Islet precursor cell (in vitro differentiated cells): ENCODE data around the gene ICE1.
"Not testable (repeated sequence)": the region's sequence is repeated elsewhere in the genome, so short reads cannot be mapped to it uniquely, and the experiment has no call there.

Experiments used
- DNase-seq: peaks from one replicate; pipeline ENCODE4 v3.0.0-alpha.2; 2018

ICE1 gene

DNA sequence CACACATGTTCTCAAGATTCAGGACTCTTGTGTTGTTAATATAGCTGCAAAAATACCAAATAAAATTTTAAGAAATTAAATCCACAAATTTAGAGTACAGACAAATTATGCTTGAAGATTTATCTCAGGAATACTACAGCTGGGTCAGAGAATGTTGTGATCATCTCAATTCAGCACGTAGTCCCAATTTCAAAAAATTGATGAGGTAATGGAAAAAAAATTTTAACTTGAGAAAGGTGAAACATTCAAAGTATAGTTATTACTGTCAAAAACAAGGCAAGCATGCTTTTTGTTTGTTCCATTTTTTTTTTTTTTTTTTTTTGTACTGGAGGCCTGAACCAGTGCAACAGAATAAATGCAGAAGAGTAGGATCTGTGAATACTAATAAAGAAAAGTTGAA lies 29.4 kb downstream of the ICE1 start:
- DNase-seq = no peak

- DNase-seq = no peak
These were observed 30.7 kb downstream of the ICE1 start for GRCh38 chr5:5453131-5453530.

- DNase-seq = no peak
These were observed 31.9 kb downstream of the ICE1 start for GRCh38 chr5:5454391-5454790.

DNA sequence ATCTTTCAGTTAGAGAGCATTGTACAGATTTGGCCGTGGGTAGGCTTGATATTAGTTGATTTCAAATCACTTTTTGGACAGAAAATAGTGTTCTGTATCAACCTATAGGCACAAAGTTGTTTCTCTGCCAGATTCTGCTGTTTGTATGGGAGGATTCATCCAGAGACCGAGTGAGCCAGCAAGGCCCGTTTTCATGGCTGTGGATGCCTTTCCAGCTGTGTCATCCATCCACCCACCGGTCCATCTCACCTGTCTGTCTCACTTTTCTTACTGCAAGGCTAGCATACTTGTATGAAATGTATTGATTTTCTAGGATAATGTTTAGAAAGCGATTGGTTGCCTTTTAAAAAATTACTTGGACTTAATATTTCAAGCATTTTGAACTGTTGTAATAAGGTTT lies 34.4 kb downstream of the ICE1 start:
- DNase-seq = no peak

DNA sequence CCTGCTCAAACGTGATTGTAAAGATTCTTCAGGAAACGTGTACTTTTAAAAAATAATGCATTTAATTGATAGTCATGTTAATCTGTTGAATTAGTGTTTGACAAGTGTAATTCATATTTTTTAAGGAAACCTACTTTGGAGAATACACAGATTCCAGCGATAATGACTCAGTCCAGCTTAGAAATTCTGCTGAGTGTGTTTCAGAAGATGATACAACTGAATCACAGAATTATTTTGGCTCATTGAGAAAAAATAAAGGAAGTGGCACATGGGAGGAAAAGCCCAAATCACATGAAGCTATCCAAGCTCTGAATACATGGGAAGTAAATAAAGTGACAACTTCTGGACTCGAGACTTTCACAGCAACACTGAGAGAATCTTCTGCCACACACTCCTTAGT lies 37.8 kb downstream of the ICE1 start:
- no peak for DNase-seq

DNA sequence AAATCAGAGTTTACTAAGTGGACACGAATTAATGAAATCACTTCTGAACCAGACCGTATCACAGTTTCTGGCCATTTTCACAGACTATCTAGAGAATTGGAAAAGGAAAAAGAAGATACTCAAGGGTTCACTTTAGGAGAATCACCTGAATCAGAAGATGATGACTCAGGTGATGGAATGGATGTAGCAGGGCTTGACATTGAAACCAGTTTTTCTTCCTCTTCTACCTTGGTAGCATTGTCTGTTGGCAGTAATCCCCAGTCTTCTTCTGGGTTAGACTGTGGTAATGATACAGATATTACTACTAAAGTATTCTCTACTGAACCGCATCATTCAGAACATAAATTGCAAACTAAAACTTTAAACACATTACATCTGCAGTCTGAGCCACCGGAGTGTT lies 38.5 kb downstream of the ICE1 start:
- no peak for DNase-seq

DNA sequence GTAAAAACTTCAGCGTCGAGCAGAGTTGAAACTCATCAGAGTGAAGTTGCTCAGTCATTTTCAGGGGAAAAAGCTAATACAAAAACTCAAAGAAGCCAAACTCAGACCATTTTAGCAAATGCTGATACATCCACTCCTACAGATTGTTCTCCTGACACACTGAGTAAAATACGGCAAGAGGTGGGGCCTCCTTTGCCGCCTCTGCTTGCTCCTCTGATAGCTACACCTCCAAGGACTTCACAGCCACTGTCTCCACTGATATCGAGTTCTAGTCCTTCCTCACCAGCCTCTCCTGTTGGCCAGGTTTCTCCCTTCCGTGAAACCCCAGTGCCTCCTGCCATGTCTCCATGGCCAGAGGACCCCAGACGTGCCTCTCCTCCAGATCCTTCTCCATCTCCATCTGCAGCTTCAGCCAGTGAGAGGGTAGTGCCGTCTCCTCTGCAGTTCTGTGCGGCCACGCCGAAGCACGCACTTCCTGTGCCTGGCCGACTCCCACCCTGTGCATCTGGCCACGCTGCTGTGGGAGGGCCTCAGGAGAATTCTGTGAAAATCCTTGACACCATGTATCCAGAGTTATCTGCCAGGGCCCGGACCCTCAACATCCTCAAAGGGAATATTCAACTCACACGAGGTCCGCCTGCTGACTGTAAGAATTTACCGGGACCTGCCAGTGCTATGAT lies 41.7 kb downstream of the ICE1 start:
- no peak for DNase-seq

- DNase-seq = no peak
These were observed 43.8 kb downstream of the ICE1 start for GRCh38 chr5:5466227-5466626.

- DNase-seq = no peak
These were observed 45.3 kb downstream of the ICE1 start for GRCh38 chr5:5467737-5468136.

DNA sequence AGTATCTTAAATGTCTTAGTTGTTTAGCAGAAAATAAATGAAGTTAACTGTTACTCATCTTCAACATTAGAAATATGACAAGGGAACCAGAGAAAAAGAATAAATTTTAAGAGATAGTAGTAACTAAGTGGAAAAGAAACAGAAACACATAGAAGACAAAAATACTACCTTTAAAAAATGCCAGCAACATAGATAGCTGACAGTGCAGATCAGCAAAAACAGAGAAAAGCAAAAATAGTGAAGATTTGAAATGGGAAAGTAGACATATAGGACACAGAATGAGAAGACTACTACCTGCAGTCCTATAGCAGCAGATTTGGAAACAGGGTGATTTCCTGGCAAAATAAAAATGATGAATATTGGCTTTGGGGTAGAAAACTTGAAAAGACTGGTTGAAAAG lies 48.5 kb downstream of the ICE1 start:
- no peak for DNase-seq

- no peak for DNase-seq
These were observed 50.7 kb downstream of the ICE1 start for GRCh38 chr5:5473226-5473625.

DNA sequence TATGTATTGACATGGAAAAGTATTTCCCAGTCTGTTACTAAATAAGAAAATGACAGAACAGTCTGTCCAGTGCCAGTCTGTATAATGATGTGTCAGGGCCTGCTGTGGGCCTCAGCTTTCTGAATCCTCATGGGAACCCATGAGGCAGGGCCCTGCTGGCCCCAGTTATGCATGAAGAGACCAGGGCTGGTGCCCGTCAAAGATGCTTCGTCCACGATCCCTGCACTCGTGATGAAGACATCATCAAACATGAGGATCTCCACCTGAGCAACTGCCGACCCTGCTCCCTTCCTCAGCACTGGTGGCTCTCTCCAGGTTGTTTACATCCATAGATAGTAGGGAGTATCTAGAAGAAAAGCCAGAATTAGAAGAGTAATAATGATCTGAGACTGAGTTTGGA lies 52.5 kb downstream of the ICE1 start:
- no peak for DNase-seq

- DNase-seq = no peak
These were observed 53.5 kb downstream of the ICE1 start for GRCh38 chr5:5475975-5476374.

DNA sequence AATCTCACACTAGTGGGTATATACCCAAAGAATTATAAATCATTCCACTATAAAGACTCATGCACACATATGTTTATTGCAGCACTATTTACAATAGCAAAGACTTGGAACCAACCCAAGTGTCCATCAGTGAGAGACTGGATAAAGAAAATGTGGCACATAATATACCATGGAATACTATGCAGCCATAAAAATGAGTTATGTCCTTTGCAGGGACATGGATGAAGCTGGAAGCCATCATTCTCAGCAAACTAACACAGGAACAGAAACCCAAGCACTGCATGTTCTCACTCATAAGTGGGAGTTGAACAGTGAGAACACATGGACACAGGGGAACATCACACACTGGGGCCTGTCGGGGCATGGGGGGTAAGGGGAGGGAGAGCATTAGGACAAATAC lies 57.1 kb downstream of the ICE1 start:
- DNase-seq = not testable (repeated sequence)

- DNase-seq = no peak
These were observed 58.1 kb downstream of the ICE1 start for GRCh38 chr5:5480481-5481111.

GRCh38 chr5:5481206-5481605 lies 58.7 kb downstream of the ICE1 start:
- no peak for DNase-seq

DNA sequence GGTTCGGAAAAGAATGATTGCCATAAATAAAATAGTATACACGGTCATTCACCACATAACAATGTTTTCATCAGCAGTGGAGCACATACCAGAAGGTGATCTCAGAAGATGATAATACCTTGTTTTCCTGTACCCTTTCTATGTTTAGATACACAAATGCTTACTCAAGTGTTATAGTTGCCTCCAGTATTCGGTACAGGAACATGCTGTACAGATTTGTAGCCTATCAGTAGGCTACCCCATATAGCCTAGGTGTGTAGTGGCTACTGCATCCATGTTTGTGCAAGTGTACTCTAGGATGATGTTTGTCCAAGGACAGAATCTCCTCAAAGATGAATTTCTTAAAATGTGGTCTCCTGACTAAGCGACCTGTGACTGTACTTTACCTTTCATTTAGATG lies 59.2 kb downstream of the ICE1 start:
- no peak for DNase-seq

- DNase-seq = no peak
These were observed 60.9 kb downstream of the ICE1 start for GRCh38 chr5:5483350-5483749.

- no peak for DNase-seq
These were observed 61.6 kb downstream of the ICE1 start for GRCh38 chr5:5483880-5484598.

GRCh38 chr5:5486122-5486521 lies 63.6 kb downstream of the ICE1 start:
- no peak for DNase-seq

DNA sequence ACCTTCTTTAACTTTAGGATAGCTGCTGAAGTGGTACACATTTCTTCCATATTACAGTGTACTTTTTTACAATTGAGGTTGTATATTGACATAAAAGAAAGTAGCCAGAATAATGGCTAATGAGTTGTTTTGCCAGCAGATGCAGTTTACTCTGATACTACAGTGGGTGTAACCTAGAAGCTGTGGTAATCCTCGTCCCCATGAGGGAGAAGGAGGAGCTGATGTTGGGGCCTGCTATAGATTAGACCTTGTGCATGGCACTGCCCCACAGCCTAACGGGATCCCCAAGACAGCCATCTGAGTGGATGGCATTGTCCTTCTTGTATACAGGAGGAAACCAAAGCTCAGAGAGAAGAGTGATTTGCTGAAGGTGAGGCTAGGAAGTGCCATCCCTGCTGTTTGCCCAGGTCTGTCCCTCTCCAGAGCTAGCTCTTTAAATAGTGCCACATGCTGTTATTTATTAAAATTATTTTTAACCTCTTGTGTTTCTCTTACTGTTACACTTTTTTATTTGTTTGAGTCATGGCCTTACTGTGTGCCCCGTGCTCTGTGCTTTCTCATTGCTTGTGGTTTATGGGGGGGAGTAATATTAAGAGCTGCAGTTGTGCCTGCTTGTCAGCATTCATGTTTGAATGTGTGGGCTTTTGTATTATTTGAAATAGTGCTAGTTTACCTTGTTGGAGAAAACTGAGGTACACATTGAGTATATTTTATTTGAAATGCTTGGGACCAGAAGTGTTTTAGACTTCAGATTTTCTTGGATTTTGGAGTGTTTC lies 65.3 kb downstream of the ICE1 start:
- DNase-seq = no peak

- DNase-seq = no peak
These were observed 68.4 kb downstream of the ICE1 start for GRCh38 chr5:5490774-5491347.
